HUES48 (cell line): Measurements from ENCODE around the gene ZEB1.
"Not testable (repeated sequence)": the region's sequence is repeated elsewhere in the genome, so short reads cannot be mapped to it uniquely, and the experiment has no call there.

Source experiments
- H3K27ac ChIP-seq: one replicate; pipeline ENCODE4 v1.7.0; 2013; ENCODE audit warnings: low read depth, low read length, inconsistent platforms
- H3K27me3 ChIP-seq: 2 replicates; pipeline ENCODE4 v1.6.1; 2013; ENCODE audit warnings: mild to moderate bottlenecking, low read length; ENCODE audit not compliant: control insufficient read depth, insufficient read depth
- H3K36me3 ChIP-seq: 2 replicates; pipeline ENCODE4 v1.6.1; 2013; ENCODE audit warnings: low read length; ENCODE audit not compliant: control insufficient read depth, insufficient read depth
- H3K4me1 ChIP-seq: 2 replicates; pipeline ENCODE4 v1.6.1; 2013; ENCODE audit warnings: mild to moderate bottlenecking, low read length; ENCODE audit not compliant: control insufficient read depth, insufficient read depth
- H3K4me3 ChIP-seq: 2 replicates; pipeline ENCODE4 v1.5.1; 2013; ENCODE audit warnings: mild to moderate bottlenecking, low read depth, low read length
- H3K9ac ChIP-seq: 2 replicates; pipeline ENCODE4 v1.6.1; 2013; ENCODE audit warnings: mild to moderate bottlenecking, low read depth, low read length, moderate library complexity
- H3K9me3 ChIP-seq: 2 replicates; pipeline ENCODE4 v1.6.1; 2013; ENCODE audit warnings: low read length; ENCODE audit not compliant: control insufficient read depth, insufficient read depth

ZEB1 gene

GRCh38 chr10:31346953-31347352, 27.9 kb downstream of the ZEB1 start:
- Histone ChIP-seq H3K9me3 (no peaks in the 10 kb centered on the region), H3K27me3 (no peaks in the 10 kb centered on the region), H3K27ac (no peak overlapping the region), H3K36me3 (no peaks in the 10 kb centered on the region), H3K9ac (no peak overlapping the region), H3K4me1 (peaks cover 5% of the 10 kb centered on the region; the same call in 1 of the 2 replicates), H3K4me3 (no peak overlapping the region)

GRCh38 chr10:31347705-31348104, 28.7 kb downstream of the ZEB1 start:
- Histone ChIP-seq H3K36me3 (no peaks in the 10 kb centered on the region), H3K9me3 (no peaks in the 10 kb centered on the region), H3K4me1 (peaks cover 5% of the 10 kb centered on the region; the same call in 1 of the 2 replicates), H3K9ac (no peak overlapping the region), H3K4me3 (no peak overlapping the region), H3K27me3 (no peaks in the 10 kb centered on the region), H3K27ac (no peak overlapping the region)

GRCh38 chr10:31350891-31351290, 31.9 kb downstream of the ZEB1 start:
- Histone ChIP-seq H3K9ac (no peak overlapping the region), H3K9me3 (no peaks in the 10 kb centered on the region), H3K4me3 (no peak overlapping the region), H3K27ac (peak overlapping the region; percentile 33), H3K27me3 (no peaks in the 10 kb centered on the region), H3K36me3 (no peaks in the 10 kb centered on the region), H3K4me1 (peaks cover 5% of the 10 kb centered on the region; the same call in 1 of the 2 replicates)

DNA sequence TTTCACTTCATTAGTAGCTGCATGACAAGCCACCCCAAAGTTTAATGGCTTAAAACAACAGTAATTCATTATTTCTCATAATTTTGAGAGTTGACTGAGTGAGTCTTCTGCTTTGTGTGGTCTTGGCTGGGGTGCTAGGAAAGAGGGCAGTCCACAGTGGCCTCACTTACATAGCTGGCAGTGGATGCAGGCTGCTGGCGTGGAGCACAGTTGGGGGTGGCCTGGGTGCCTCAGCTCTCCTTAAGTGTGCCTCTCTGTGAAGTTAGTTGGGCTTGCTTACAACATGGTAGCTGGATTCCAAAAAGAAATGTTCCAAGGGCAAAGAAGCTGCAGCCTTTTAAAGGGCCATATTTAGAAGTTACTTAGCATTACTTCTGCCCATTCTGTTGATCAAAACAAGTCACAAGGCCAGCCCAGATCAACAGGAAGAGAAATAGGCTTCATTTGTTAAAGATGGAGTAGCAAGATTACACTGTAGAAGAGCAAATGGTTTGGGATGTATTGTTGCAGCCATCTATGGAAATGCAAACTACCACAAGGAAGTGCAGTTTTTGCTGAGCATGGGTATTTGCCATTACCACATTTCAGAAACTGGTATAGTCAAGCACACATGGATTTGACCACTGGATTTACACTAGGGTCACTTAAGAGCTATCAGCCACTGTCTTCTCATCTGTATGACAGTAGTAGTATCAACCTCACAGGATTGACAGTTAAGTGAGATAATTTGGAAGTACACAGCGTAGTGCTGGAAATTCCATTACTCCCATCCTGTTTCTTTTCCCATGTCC, 33.6 kb downstream of the ZEB1 start:
- Histone ChIP-seq H3K4me1 (peaks cover 5% of the 10 kb centered on the region; the same call in 1 of the 2 replicates), H3K4me3 (no peak overlapping the region), H3K9ac (no peak overlapping the region), H3K9me3 (no peaks in the 10 kb centered on the region), H3K36me3 (no peaks in the 10 kb centered on the region), H3K27ac (no peak overlapping the region), H3K27me3 (no peaks in the 10 kb centered on the region)

DNA sequence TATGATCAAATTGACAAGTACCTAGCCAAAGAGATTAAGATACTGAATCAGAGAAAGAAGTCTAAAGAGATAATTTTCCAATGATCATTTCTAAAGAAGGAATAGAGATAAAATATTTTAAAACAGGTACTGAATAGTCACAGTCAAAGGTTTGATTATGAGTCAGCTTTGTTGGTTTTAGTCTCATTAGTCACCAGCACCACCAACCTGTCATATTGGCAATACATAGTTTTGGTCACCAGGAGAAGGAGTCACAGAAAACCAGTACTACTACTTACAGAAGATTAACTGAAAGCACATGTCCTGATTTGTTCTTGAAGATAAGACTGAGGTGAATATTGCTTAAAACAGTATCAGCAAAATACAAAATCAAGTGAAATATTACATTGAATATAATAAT, 34.6 kb downstream of the ZEB1 start:
- H3K27ac ChIP-seq: no peak overlapping the region

GRCh38 chr10:31358688-31359330, 39.8 kb downstream of the ZEB1 start:
- no peaks in the 10 kb centered on the region for H3K4me1 ChIP-seq
- no peak overlapping the region for H3K9ac ChIP-seq
- no peaks in the 10 kb centered on the region; the same call in 1 of the 2 replicates for H3K9me3 ChIP-seq
- no peak overlapping the region for H3K4me3 ChIP-seq
- no peaks in the 10 kb centered on the region for H3K27me3 ChIP-seq
- H3K27ac ChIP-seq: no peak overlapping the region
- no peaks in the 10 kb centered on the region for H3K36me3 ChIP-seq

More for the DNA sequence above, 34.6 kb downstream of the ZEB1 start:
- no peak overlapping the region for H3K4me3 ChIP-seq
- H3K27me3 ChIP-seq: no peaks in the 10 kb centered on the region
- no peaks in the 10 kb centered on the region for H3K36me3 ChIP-seq
- H3K9me3 ChIP-seq: no peaks in the 10 kb centered on the region
- H3K4me1 ChIP-seq: peaks cover 5% of the 10 kb centered on the region; the same call in 1 of the 2 replicates
- no peak overlapping the region for H3K9ac ChIP-seq

DNA sequence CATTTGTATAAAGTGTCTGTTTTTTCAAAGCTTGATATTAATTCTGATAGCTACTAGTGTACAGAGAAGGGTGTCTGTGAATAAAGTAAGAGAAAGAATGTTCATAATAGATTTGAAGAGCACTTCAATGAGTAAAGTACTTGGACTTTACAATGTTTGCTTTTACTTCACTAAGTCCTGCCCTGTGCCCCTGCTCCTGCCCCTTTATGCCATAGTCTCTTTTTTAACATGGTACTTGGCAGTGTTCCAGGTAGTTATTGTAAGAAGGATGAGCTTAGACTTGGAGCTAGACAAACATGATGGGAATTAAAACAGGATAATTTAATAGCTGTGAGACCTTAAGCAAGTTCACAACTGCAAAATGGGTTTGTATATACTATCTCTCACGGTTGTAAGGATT, 41.0 kb downstream of the ZEB1 start:
- H3K4me3 ChIP-seq: no peak overlapping the region
- no peaks in the 10 kb centered on the region; the same call in 1 of the 2 replicates for H3K9me3 ChIP-seq
- H3K27ac ChIP-seq: no peak overlapping the region
- H3K4me1 ChIP-seq: no peaks in the 10 kb centered on the region
- no peaks in the 10 kb centered on the region for H3K36me3 ChIP-seq
- H3K9ac ChIP-seq: no peak overlapping the region
- H3K27me3 ChIP-seq: no peaks in the 10 kb centered on the region

DNA sequence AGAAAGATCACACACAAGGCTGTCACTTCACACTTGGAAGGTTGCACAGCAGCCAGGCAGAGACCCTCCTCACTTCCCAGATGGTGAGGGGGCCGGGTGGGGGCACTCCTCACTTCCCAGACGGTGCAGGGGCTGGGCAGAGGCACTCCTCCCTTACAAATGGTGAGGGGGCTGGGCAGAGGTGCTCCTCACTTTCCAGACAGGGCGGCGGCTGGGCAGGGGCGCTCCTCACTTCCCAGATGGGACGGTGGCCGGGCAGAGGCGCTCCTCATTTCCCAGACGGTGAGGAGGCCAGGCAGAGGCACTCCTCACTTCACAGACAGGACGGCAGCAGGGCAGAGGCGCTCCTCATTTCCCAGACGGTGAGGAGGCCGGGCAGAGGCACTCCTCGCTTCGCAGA, 42.5 kb downstream of the ZEB1 start:
- not testable (repeated sequence) for H3K9ac ChIP-seq, H3K9me3 ChIP-seq, H3K4me3 ChIP-seq

GRCh38 chr10:31362023-31362641, 43.1 kb downstream of the ZEB1 start:
- no peaks in the 10 kb centered on the region for H3K27me3 ChIP-seq
- no peaks in the 10 kb centered on the region for H3K4me1 ChIP-seq
- H3K27ac ChIP-seq: no peak overlapping the region
- no peaks in the 10 kb centered on the region; the same call in 1 of the 2 replicates for H3K9me3 ChIP-seq
- no peak overlapping the region for H3K9ac ChIP-seq
- H3K4me3 ChIP-seq: no peak overlapping the region
- H3K36me3 ChIP-seq: no peaks in the 10 kb centered on the region

More for the DNA sequence above, 42.5 kb downstream of the ZEB1 start:
- H3K4me1 ChIP-seq, H3K27me3 ChIP-seq, H3K27ac ChIP-seq, H3K36me3 ChIP-seq: not testable (repeated sequence)

DNA sequence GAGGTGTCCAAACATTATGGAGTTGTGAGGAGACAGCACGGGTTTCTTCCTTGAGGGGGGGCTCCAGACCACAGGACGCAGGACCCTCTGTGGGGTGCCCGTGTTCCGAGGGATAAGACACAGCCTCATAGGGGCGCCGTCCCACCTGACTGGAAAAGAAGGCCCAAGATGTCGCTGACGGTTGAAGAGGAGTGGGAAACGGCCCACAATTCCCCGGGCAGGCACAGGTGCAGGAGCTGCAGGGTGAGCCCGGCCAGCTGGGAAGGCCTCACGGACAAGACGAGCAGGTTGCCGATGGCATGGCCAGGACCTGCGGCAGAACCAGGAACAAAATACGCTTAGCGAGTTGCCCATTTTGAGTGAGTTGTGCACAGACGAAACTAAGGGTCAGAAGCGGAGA, 44.7 kb downstream of the ZEB1 start:
- H3K36me3 ChIP-seq, H3K27me3 ChIP-seq, H3K9ac ChIP-seq, H3K9me3 ChIP-seq, H3K4me1 ChIP-seq, H3K27ac ChIP-seq, H3K4me3 ChIP-seq: not testable (repeated sequence)

DNA sequence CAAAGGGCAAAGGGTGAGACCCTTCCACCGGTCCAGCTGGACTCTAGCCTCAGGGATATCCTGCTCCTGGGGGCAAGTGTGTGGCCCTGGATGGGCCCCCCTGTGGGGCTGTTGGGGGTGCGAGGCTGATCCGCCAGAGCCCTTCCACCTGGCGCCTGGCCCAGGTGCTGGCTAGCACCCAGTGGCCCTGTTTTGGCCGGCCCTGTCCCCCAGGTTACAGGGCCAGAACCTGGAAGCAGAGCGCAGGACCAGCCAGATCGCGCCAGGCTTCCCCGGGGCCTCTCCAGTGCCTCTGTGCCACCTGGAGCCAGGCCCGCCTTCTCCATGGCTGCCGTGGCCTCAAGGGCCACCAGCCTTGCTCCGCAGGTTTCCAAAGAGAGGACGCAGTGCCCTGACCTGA, 45.2 kb downstream of the ZEB1 start:
- H3K9ac ChIP-seq, H3K9me3 ChIP-seq, H3K27ac ChIP-seq, H3K4me3 ChIP-seq, H3K4me1 ChIP-seq, H3K27me3 ChIP-seq, H3K36me3 ChIP-seq: not testable (repeated sequence)
